Activated CD4-positive, alpha-beta memory T cell treated with anti-CD3 and anti-CD28 coated beads for 36 hours (primary cell): Measurements from ENCODE around the gene SLC38A10. TPM values are rescaled to one million over a fixed set of nuclear protein-coding genes. Genes with fewer than 3 reads are reported as not detected.

Experiments
- CTCF ChIA-PET: fragments of 350-600 bp; sonication (Branson Sonifier 250); formaldehyde crosslinking; loops from one replicate; lab custom pipeline; 2021; ENCODE audit warnings: antibody characterized with exemption, inconsistent platforms; lab: Charles Lee
- POLR2A ChIA-PET: fragments of 350-600 bp; sonication (Branson Sonifier 250); formaldehyde crosslinking; loops from one replicate; lab custom pipeline; 2021; ENCODE audit warnings: antibody characterized with exemption; lab: Charles Lee
- DNase-seq: peaks from one replicate; pipeline ENCODE4 v3.0.0-alpha.2; 2020
- H3K27ac Mint-ChIP-seq: one replicate; pipeline ENCODE4 v1.8.0; 2021; ENCODE audit warnings: mixed read lengths
- H3K27me3 Mint-ChIP-seq: one replicate; pipeline ENCODE4 v1.8.0; 2021; ENCODE audit warnings: mixed read lengths
- H3K36me3 Mint-ChIP-seq: one replicate; pipeline ENCODE4 v1.8.0; 2021; ENCODE audit warnings: mixed read lengths
- H3K4me1 Mint-ChIP-seq: one replicate; pipeline ENCODE4 v1.8.0; 2021; ENCODE audit warnings: low read depth, mixed read lengths
- H3K4me3 Mint-ChIP-seq: one replicate; pipeline ENCODE4 v1.8.0; 2021; ENCODE audit warnings: mild to moderate bottlenecking, mixed read lengths
- H3K9me3 Mint-ChIP-seq: one replicate; pipeline ENCODE4 v1.8.0; 2021; ENCODE audit warnings: mixed read lengths
- intact Hi-C: fragments of 100-400 bp; cut with micrococcal nuclease; formaldehyde crosslinking; loops from one replicate; pipeline ENCODE4 v1.15.1; 2023
- total RNA-seq, 2 experiments: library from RNA; stranded (reverse); gene quantifications; one replicate each; pipeline ENCODE4 v1.2.3, GENCODE V29; 2021

The SLC38A10 gene
- total RNA-seq, 2 experiments from 2014 or later: 60.7 to 60.9 TPM

DNA sequence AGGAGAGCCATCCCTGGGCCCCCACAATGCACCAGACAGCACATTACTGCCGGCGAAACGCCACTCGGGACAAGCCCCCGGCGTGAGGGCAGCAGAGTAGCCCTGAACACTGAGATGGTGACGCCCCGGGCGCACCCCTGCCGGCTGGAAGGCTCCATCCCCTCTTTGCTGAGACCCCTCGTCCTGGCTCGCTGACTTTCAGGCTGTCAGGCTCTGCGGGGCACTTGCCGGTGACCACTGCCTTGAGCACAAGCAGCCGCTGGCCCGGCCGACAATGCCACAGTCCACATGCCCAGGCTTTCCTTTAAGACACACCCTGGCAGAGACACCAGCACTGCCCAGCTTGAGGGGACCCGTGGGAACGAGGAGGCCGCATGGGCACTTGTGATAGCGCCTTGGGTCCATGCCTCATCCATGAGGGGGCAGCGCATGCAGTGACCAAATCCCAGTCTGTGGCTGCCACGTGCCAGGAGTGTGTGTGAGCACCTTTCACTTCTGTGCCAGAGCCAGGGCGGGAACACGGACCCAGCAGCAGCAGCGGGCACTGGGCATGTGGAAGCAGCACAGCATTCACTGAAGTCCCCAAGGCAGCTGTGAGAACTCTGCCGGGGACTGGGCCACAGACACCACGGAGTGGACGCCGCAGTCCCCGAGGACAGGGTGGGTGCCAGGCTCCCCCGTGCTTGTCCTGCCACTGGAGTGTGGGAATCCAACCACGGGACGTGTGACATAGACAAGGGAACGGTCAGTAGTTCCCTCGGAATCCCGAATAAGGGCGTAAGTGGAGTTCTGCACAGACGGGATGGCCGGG, 31.5 kb downstream of the SLC38A10 start:
- no peaks in the 10 kb centered on the region for H3K9me3 Mint-ChIP-seq

DNA sequence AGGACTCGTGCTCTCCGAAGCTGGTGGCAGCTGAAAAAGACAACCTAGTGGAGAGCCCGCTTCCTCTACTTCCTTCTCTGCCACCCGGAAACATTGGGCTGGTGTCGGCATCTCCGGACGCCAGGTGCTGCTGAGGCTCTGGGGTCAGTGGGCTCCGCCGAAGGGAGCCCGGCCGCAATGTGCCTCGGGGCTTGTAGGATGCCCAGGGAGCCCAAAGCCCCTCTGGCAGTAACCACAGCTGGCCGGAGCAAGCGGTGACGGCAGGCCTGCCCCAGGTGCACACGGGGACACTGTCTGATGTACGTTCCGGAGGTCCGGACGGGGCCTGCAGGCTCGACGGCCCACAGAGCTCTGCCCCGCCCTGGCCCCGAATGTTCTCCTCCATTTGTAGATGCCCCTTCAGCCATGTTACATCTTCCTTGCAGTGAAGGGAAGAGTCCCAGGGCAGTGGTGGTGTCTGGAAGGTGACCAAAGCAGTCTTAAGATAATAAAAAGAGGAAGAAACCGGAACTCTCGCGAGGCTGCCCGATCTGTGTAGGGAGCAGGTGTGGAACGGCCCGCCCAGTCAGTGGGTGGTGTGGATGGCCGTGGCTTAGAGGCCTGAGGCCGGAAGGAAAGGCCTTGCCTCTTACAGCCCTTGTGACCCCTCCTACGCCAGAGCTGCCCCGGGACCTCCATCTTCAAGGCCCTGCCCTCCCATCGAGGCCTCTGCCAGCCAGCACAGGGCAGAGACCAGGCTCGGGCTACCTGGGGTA, 33.3 kb downstream of the SLC38A10 start:
- ChIA-PET POLR2A (no interaction called here), CTCF (interaction anchor here (1.0 to 1.8 kb wide), 2 partner anchors 30 to 223 kb away, joined by 3 to 4 read pairs; no protein-coding TSS in a partner anchor)
- Mint-ChIP-seq H3K9me3 (no peaks in the 10 kb centered on the region), H3K4me1 (no peaks in the 10 kb centered on the region), H3K4me3 (no peak overlapping the region), H3K27me3 (no peaks in the 10 kb centered on the region), H3K36me3 (peaks cover 16% of the 10 kb centered on the region), H3K27ac (no peak overlapping the region)
- DNase-seq: no peak
- intact Hi-C loops: no loop called here

More for the DNA sequence above, 31.5 kb downstream of the SLC38A10 start:
- intact Hi-C loops: no loop called here
- H3K27ac Mint-ChIP-seq: no peak overlapping the region
- H3K36me3 Mint-ChIP-seq: peaks cover 17% of the 10 kb centered on the region
- ChIA-PET POLR2A (no interaction called here), CTCF (no interaction called here)
- no peaks in the 10 kb centered on the region for H3K27me3 Mint-ChIP-seq
- DNase-seq: no peak
- H3K4me1 Mint-ChIP-seq: peaks cover 3% of the 10 kb centered on the region
- no peak overlapping the region for H3K4me3 Mint-ChIP-seq

DNA sequence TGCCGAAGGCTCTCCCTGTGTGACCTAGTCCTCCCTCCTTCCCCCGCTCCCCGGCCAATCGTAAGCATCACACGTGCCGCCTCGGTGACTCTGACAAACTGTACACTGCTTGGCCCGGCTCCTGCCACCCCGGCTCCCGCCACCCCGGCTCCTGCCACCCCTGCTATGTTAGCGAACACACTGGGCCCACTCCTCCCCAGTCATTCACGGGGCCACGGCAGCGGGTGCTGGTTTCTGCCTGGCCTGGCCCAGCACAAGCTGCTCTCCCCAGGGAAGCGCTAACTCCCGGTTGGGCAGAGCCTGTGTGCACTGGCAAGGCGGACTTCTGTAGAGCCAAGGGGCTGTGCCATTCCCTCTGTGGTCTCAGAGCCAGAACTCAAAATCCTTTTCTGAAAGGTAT, 34.0 kb downstream of the SLC38A10 start:
- Mint-ChIP-seq H3K36me3 (peaks cover 16% of the 10 kb centered on the region), H3K4me1 (no peaks in the 10 kb centered on the region), H3K27ac (no peak overlapping the region), H3K4me3 (no peak overlapping the region), H3K27me3 (no peaks in the 10 kb centered on the region), H3K9me3 (no peaks in the 10 kb centered on the region)
- intact Hi-C loops: no loop called here
- CTCF ChIA-PET: interaction anchor here (1.8 kb wide), 1 partner anchor 31 kb away, joined by 4 read pairs; no protein-coding TSS in a partner anchor
- POLR2A ChIA-PET: no interaction called here
- DNase-seq: no peak

DNA sequence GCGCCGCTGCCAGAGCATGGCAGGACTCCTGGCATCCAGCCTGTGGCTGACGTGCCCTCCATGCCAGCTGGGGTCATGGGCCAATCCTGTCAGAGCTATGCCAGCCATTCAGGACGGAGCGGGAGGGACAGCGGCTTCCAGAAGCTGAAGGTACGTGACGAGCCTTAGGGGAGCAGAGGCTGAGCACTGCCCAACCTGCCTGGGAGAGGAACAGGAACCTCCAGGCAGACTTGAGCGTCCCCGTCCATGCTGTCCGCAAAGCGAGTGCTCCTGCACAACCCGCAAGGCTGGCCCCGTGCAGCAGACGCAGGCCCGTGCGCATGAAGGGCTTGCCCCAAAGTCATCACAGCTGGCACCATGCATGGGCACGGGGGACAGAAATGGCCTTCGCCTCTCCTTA, 34.5 kb downstream of the SLC38A10 start:
- ChIA-PET POLR2A (no interaction called here), CTCF (interaction anchor here (1.8 kb wide), 1 partner anchor 31 kb away, joined by 4 read pairs; no protein-coding TSS in a partner anchor)
- no peak for DNase-seq
- intact Hi-C loops: no loop called here
- Mint-ChIP-seq H3K36me3 (peaks cover 11% of the 10 kb centered on the region), H3K27me3 (no peaks in the 10 kb centered on the region), H3K27ac (no peak overlapping the region), H3K4me3 (no peak overlapping the region), H3K4me1 (no peaks in the 10 kb centered on the region), H3K9me3 (no peaks in the 10 kb centered on the region)

DNA sequence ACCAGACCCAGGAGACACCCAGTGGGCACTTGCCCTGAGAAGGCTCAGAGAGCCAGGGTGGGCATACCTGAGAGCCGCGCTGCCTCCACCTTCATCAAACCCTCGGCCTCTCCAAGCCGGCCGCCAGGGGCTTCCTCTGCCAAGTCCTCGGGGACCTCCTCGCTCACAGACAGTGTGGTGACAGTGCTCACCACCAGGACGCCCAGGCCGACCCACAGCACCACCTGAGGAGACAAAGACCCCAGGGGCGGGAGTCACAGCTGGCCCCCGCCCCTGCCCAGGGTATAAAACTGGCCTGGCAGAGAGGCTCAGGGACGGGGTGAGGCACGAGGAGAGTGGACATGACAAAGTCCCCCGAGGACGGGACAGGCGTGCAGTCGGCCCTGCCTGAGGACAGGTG, 34.9 kb downstream of the SLC38A10 start:
- intact Hi-C loops: no loop called here
- no peak overlapping the region for H3K4me3 Mint-ChIP-seq
- H3K27me3 Mint-ChIP-seq: no peaks in the 10 kb centered on the region
- ChIA-PET POLR2A (no interaction called here), CTCF (interaction anchor here (1.8 kb wide), 1 partner anchor 32 kb away, joined by 4 read pairs; no protein-coding TSS in a partner anchor)
- H3K4me1 Mint-ChIP-seq: no peaks in the 10 kb centered on the region
- no peaks in the 10 kb centered on the region for H3K9me3 Mint-ChIP-seq
- H3K27ac Mint-ChIP-seq: no peak overlapping the region
- no peak for DNase-seq
- peaks cover 8% of the 10 kb centered on the region for H3K36me3 Mint-ChIP-seq

DNA sequence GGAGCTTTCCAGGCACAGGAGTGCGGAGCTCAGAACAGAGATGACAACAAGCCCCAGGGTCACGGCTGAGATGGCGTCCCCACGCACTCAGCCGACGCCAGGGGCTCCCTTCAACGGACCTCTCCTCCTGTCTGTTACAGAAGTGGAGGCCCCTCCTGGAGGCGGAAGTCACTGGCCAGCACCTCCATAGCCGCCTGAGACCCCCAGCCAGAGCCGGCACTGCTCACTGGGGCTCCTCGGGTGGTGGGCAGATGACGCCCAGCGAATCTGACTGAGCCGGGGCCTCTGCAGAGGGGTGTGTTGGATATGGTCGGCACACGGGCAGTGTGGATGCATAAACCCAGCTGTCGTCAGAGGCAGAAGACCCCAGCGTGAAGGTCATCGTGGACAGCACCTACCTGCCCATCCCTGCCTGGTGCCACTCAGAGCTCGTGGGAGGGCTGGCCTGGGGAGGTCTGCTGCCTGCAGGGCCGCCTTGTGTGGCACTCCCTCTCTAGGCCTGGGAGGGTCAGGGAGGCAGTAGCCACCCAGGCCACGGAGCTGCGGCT, 36.0 kb downstream of the SLC38A10 start:
- ChIA-PET POLR2A (no interaction called here), CTCF (interaction anchor here (1.5 kb wide), 1 partner anchor 225 kb away, joined by 5 read pairs; no protein-coding TSS in a partner anchor)
- no peak overlapping the region for H3K27ac Mint-ChIP-seq

DNA sequence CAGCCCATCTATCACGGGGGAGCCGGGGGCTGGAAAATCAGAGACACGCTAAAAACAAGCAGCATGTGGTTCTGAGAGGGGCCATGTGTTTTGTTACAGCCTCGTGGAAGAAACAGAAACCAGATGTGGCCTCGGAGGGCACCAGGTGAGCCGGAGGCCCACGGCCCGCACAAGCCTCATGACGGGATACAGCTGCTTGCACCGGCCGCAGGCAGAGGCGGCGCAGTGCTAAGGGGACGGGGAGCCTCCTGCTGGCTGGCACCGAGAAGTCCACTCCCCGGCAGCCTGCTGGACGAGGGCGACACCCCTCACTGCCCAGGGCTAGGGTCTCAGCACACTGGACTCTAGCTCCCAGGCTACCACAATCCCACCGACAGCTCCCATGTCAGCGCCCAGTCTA, 36.8 kb downstream of the SLC38A10 start:
- Mint-ChIP-seq H3K4me1 (peaks cover 3% of the 10 kb centered on the region), H3K9me3 (no peaks in the 10 kb centered on the region), H3K27ac (no peak overlapping the region), H3K27me3 (no peaks in the 10 kb centered on the region), H3K36me3 (peaks cover 8% of the 10 kb centered on the region), H3K4me3 (no peak overlapping the region)
- ChIA-PET POLR2A (no interaction called here), CTCF (interaction anchor here (1.5 kb wide), 1 partner anchor 226 kb away, joined by 5 read pairs; no protein-coding TSS in a partner anchor)
- intact Hi-C loops: no loop called here
- DNase-seq: no peak

More for the DNA sequence above, 36.0 kb downstream of the SLC38A10 start:
- Mint-ChIP-seq H3K9me3 (no peaks in the 10 kb centered on the region), H3K27me3 (no peaks in the 10 kb centered on the region), H3K4me3 (no peak overlapping the region), H3K36me3 (peaks cover 8% of the 10 kb centered on the region), H3K4me1 (no peaks in the 10 kb centered on the region)
- DNase-seq: no peak
- intact Hi-C loops: no loop called here

DNA sequence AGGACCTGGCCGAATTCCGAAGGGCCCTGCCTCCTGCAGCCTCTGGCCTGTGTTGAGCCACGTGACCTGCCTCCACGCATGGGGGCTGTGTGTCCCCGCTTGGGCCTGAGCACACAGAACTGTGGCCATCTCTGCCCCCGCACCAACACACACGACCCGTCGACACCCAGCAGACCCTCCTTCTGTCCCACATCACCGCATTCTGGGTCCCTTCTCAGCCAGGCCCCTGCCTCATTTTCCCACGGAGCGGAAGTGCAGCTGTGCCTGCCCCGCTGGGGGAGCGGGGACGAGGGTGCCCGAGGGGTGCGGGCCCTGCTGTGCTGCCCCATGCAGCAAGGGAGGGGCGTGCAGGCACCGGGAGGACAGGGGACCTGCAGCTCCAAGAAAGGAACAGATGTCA, 37.6 kb downstream of the SLC38A10 start:
- POLR2A ChIA-PET: no interaction called here
- intact Hi-C loops: no loop called here
- Mint-ChIP-seq H3K27me3 (no peaks in the 10 kb centered on the region), H3K27ac (no peak overlapping the region), H3K4me1 (peaks cover 3% of the 10 kb centered on the region), H3K36me3 (peaks cover 10% of the 10 kb centered on the region), H3K4me3 (no peak overlapping the region), H3K9me3 (no peaks in the 10 kb centered on the region)
- CTCF ChIA-PET: interaction anchor here (1.2 kb wide), 1 partner anchor 217 kb away, joined by 3 read pairs; no protein-coding TSS in a partner anchor
- DNase-seq: no peak

DNA sequence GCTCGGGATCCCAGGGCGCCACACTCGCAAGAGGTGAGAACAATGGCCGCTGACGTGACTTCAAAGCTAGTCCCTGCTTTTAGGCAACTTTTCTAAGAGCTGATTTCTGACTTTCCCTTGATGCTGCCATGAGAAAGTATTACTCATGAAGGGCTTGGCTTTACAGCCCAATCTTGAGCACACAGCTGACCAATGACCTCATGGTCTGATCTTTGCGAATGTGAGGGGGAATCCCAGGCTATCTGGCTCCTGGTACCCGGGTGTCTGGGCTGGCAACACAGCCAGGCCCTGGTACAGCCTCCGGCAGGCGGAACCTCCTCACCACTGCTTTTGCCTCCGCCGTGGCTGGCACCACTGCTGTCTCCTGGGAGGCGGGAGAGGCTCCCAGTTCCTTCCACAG, 38.5 kb downstream of the SLC38A10 start:
- Mint-ChIP-seq H3K27me3 (no peaks in the 10 kb centered on the region), H3K4me3 (no peak overlapping the region), H3K9me3 (no peaks in the 10 kb centered on the region), H3K4me1 (peaks cover 3% of the 10 kb centered on the region), H3K27ac (no peak overlapping the region), H3K36me3 (peaks cover 10% of the 10 kb centered on the region)
- CTCF ChIA-PET: interaction anchor here (1.2 kb wide), 1 partner anchor 217 kb away, joined by 3 read pairs; no protein-coding TSS in a partner anchor
- no peak for DNase-seq
- intact Hi-C loops: no loop called here
- POLR2A ChIA-PET: no interaction called here

DNA sequence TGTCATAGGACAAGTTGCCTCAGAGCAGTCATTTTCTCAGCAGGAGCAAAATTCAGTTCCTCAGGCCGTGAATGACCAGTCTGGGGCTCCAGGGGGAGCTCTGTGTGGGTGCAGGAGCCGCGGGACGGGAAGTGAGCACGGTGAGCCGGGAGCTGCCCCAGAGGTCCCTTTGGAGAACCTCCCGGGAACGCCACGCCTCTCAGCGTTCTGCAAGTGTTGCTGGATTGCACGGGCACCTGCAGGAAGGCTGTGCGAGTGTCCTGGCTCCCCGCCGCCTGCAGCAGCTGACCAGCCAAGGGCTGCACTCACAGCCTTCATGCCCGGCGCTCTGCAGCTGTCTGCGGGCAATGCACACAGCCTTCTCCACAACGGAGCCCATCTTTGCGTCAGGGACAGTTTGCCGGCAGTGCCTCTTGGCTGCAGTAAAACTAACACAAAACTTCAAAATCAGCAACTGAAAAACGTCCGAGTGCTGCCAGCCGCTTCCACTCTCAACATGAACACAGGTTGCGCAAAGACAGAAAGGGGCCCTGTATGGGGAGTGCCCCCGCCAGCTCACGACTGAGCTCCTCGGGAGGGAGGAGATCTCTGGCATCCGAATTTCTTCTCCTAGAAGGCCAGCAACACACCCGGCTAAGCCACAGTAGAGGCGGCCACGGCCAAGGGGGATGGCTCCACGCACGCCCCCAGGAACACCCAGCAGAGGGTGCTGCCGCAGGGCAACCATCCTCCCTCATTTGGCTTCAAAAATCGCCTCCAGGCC, 40.0 kb downstream of the SLC38A10 start:
- no peak for DNase-seq
- Mint-ChIP-seq H3K27ac (no peak overlapping the region), H3K36me3 (peaks cover 11% of the 10 kb centered on the region), H3K27me3 (no peaks in the 10 kb centered on the region), H3K4me1 (peaks cover 3% of the 10 kb centered on the region), H3K4me3 (no peak overlapping the region), H3K9me3 (no peaks in the 10 kb centered on the region)
- ChIA-PET POLR2A (interaction anchor here (1.0 kb wide), 1 partner anchor 230 kb away, joined by 3 read pairs; no protein-coding TSS in a partner anchor), CTCF (interaction anchor here (0.5 to 1.9 kb wide), 3 partner anchors 10 to 229 kb away, joined by 3 to 12 read pairs (median 3); no protein-coding TSS in a partner anchor)
- intact Hi-C loops: loop anchor here (5.0 kb wide), 1 partner anchor 227 kb away; no protein-coding TSS in a partner anchor
